Measurements from ENCODE around the gene C1orf159. TPM values are rescaled to one million over a fixed set of nuclear protein-coding genes. Genes with fewer than 3 reads are reported as not detected.
A peak's percentile ranks its signal among the peaks of the same experiment; 100 is the strongest.

C1orf159 gene
- total RNA-seq, 2 donors from 2014 or later: 4.4 to 4.6 TPM

DNA sequence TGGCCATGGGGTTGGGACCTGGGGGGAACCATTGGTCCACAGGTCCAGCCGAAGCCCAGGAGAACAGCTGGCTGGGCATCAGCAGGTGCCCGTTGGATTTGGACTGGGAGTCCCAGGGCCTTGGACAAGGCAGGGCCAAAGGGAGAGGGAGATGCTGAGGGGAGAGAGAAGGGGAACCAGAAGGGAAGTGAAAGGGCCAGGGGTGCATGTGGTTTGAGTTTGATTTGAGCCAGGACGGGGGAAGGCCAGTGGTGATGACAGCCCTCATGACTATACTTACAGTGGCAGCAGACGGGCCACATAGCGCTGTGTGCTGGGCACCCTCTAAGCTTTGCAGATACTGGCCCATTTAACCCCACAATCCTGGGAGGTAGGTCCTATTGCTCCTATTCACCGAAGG lies 77.2 kb downstream of the C1orf159 start:
- TF ChIP-seq CTCF (IDR thresholded peaks at IDR 0.05): no peak
- H3K9me3 ChIP-seq: no peaks in the 10 kb centered on the region
- H3K36me3 ChIP-seq: no peaks in the 10 kb centered on the region
- no peak overlapping the region for H3K27ac ChIP-seq
- peaks cover 0 to 31% of the 10 kb centered on the region in 2 donors for H3K4me1 ChIP-seq
- no peak for DNase-seq (ENCODE audit: low spot score)
- no peak overlapping the region for H3K4me3 ChIP-seq
- peaks cover 4 to 5% of the 10 kb centered on the region in 2 donors for H3K27me3 ChIP-seq

DNA sequence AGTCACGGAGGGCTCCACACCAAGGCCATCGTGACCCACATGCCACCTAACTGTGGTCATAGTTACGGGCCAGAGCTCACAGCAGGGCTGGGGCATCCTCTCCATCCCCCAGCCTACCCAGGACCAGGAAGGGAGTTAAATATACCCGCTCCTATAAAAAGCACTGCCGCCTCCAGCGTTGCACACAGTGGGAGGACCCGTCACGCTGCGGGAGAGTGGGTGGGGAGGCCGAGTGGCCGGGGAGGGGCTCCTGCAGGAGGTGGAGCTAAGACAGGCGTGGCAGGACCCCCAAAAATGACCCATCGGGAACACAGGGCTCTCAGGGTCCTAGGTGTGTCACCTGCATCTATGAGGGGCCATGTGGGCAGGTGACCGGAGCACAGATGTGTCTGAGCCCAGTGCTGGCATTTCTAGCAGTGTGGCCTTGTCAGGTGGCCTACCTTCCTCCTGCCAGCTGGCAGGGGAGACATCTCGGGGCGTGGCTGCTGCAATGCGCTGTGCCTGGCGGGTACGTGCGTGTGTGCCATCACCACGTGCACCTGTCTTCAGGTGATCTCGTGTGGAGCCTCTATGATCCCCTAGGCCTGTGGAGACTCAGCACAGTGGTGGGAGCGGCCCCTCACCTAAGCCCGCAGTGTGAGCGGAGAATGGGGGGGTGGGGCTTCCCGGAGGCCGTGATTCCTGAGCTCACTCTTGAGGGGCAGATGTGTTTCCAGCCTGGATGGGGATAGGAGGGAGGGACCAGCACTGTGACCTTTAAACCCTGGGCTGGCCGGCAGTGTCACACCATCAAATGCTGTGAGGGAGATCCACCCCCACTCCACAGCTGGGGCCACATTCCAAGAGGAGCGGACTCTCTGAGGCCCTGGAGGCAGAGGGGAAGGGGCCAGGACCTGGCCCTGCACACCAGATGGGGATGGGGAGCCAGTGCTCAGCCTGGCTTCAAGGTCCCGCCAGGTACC lies 78.2 kb downstream of the C1orf159 start:
- no peak overlapping the region for H3K4me3 ChIP-seq
- H3K9me3 ChIP-seq: no peaks in the 10 kb centered on the region
- H3K27ac ChIP-seq: no peak overlapping the region
- TF ChIP-seq CTCF (IDR thresholded peaks at IDR 0.05): no peak
- H3K27me3 ChIP-seq: peaks cover 4 to 5% of the 10 kb centered on the region in 2 donors
- H3K4me1 ChIP-seq: peaks cover 0 to 42% of the 10 kb centered on the region in 2 donors
- H3K36me3 ChIP-seq: no peaks in the 10 kb centered on the region
- no peak for DNase-seq (ENCODE audit: low spot score)

GRCh38 chr1:1035291-1035943 lies 80.5 kb downstream of the C1orf159 start:
- Histone ChIP-seq H3K9me3 (no peaks in the 10 kb centered on the region), H3K27me3 (peaks cover 4 to 5% of the 10 kb centered on the region in 2 donors), H3K36me3 (no peaks in the 10 kb centered on the region), H3K4me3 (no peak overlapping the region), H3K27ac (no peak overlapping the region), H3K4me1 (peaks cover 0 to 53% of the 10 kb centered on the region in 2 donors)
- no peak for DNase-seq (ENCODE audit: low spot score)
- TF ChIP-seq CTCF (IDR thresholded peaks at IDR 0.05): no peak

- no peak for DNase-seq (ENCODE audit: low spot score)
- peak overlapping the region; percentile 26 to 59 for H3K4me3 ChIP-seq
- no peaks in the 10 kb centered on the region for H3K36me3 ChIP-seq
- H3K27me3 ChIP-seq: peaks cover 0 to 4% of the 10 kb centered on the region in 2 donors
- peaks cover 0 to 43% of the 10 kb centered on the region in 2 donors for H3K4me1 ChIP-seq
- no peak for TF ChIP-seq CTCF (IDR thresholded peaks at IDR 0.05)
- H3K27ac ChIP-seq: no peak overlapping the region
- no peaks in the 10 kb centered on the region for H3K9me3 ChIP-seq
These were observed 81.5 kb downstream of the C1orf159 start for GRCh38 chr1:1034439-1034781.

DNA sequence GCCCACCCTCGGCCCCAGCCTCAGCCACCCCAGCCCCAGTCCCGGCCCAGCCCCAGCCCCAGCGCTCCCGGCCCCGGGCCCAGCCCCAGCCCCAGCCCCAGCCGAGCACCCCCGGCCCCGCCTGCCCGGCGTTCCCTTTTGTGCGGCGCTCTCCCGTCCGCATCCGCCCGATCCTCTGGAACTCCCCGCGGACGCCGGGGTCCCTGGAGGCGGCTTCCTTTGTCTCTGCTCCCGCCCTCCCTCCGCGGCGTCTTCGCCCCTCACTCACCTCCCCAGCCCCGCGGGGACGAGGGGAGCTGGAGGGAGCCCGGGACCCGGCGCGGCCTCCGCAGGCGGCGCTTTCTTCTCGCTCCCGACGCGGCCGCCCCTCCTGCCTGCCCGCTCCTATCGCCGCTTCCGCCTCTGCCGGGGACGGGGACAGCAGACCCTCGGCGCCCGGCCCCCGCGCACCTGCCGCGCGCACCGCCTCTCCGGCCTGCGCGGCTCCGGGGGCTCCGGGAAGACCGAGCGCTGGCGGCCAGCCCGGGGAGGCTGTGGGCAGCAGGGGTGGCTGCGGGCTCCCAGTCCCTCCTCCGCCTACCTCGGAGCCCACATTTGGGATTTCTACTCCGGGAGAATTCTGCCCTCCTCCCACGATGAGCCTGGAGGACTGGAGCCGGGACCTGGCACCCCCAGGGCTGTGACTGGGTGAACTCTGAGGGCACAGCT lies 82.0 kb downstream of the C1orf159 start:
- no peaks in the 10 kb centered on the region for H3K9me3 ChIP-seq
- H3K4me1 ChIP-seq: peaks cover 0 to 38% of the 10 kb centered on the region in 2 donors
- H3K4me3 ChIP-seq: peak overlapping the region; percentile 26 to 59
- no peaks in the 10 kb centered on the region for H3K36me3 ChIP-seq
- no peak overlapping the region for H3K27ac ChIP-seq
- no peak for TF ChIP-seq CTCF (IDR thresholded peaks at IDR 0.05)
- no peak for DNase-seq (ENCODE audit: low spot score)
- peaks cover 0 to 4% of the 10 kb centered on the region in 2 donors for H3K27me3 ChIP-seq

All from right atrium auricular region (tissue), 2 donors.